ENCODE results near the gene PRKD1. TPM values are rescaled to one million over a fixed set of nuclear protein-coding genes. Genes with fewer than 3 reads are reported as not detected.
"Not testable (repeated sequence)": the region's sequence is repeated elsewhere in the genome, so short reads cannot be mapped to it uniquely, and the experiment has no call there.

PRKD1 gene
- total RNA-seq, 1 donor from 2014 or later: 13.5 TPM

GRCh38 chr14:29851397-29851796 lies 76.2 kb downstream of the PRKD1 start:
- no peak for DNase-seq (ENCODE audit: low read depth, low spot score)
- H3K36me3 Mint-ChIP-seq (ENCODE audit: low read depth): peaks cover 27% of the 10 kb centered on the region
- no peak overlapping the region for H3K4me3 Mint-ChIP-seq
- TF ChIP-seq CTCF (conservative IDR thresholded peaks at IDR 0.05): no peak
- H3K27ac Mint-ChIP-seq (ENCODE audit: unreplicated experiment): no peak overlapping the region
- peaks cover 19% of the 10 kb centered on the region for H3K9me3 Mint-ChIP-seq
- peaks cover 9% of the 10 kb centered on the region for H3K4me1 Mint-ChIP-seq
- no peaks in the 10 kb centered on the region for H3K27me3 Mint-ChIP-seq (ENCODE audit: low read depth)

GRCh38 chr14:29847056-29847380 lies 80.6 kb downstream of the PRKD1 start:
- no peak overlapping the region for H3K4me3 Mint-ChIP-seq
- DNase-seq (ENCODE audit: low read depth, low spot score): no peak
- no peak overlapping the region for H3K27ac Mint-ChIP-seq (ENCODE audit: unreplicated experiment)
- H3K9me3 Mint-ChIP-seq: peaks cover 4% of the 10 kb centered on the region
- peaks cover 7% of the 10 kb centered on the region for H3K36me3 Mint-ChIP-seq (ENCODE audit: low read depth)
- peaks cover 9% of the 10 kb centered on the region for H3K4me1 Mint-ChIP-seq
- TF ChIP-seq CTCF (conservative IDR thresholded peaks at IDR 0.05): no peak
- no peaks in the 10 kb centered on the region for H3K27me3 Mint-ChIP-seq (ENCODE audit: low read depth)

GRCh38 chr14:29846339-29847055 lies 81.2 kb downstream of the PRKD1 start:
- no peaks in the 10 kb centered on the region for H3K27me3 Mint-ChIP-seq (ENCODE audit: low read depth)
- no peaks in the 10 kb centered on the region for H3K9me3 Mint-ChIP-seq
- DNase-seq (ENCODE audit: low read depth, low spot score): no peak
- TF ChIP-seq CTCF (conservative IDR thresholded peaks at IDR 0.05): no peak
- no peak overlapping the region for H3K27ac Mint-ChIP-seq (ENCODE audit: unreplicated experiment)
- no peak overlapping the region for H3K4me3 Mint-ChIP-seq
- peaks cover 9% of the 10 kb centered on the region for H3K4me1 Mint-ChIP-seq
- peaks cover 4% of the 10 kb centered on the region for H3K36me3 Mint-ChIP-seq (ENCODE audit: low read depth)

- Mint-ChIP-seq H3K36me3 (ENCODE audit: low read depth) (peaks cover 16% of the 10 kb centered on the region), H3K27ac (ENCODE audit: unreplicated experiment) (no peak overlapping the region), H3K9me3 (peaks cover 10% of the 10 kb centered on the region), H3K27me3 (ENCODE audit: low read depth) (no peaks in the 10 kb centered on the region), H3K4me1 (peaks cover 9% of the 10 kb centered on the region), H3K4me3 (no peak overlapping the region)
- no peak for TF ChIP-seq CTCF (conservative IDR thresholded peaks at IDR 0.05)
- no peak for DNase-seq (ENCODE audit: low read depth, low spot score)
These were observed 83.7 kb downstream of the PRKD1 start for GRCh38 chr14:29843981-29844380.

- Mint-ChIP-seq H3K36me3 (ENCODE audit: low read depth) (peaks cover 19% of the 10 kb centered on the region), H3K27me3 (ENCODE audit: low read depth) (no peaks in the 10 kb centered on the region), H3K4me3 (no peak overlapping the region), H3K9me3 (peaks cover 14% of the 10 kb centered on the region), H3K27ac (ENCODE audit: unreplicated experiment) (no peak overlapping the region), H3K4me1 (no peaks in the 10 kb centered on the region)
- TF ChIP-seq CTCF (conservative IDR thresholded peaks at IDR 0.05): no peak
- DNase-seq (ENCODE audit: low read depth, low spot score): no peak
These were observed 85.4 kb downstream of the PRKD1 start for GRCh38 chr14:29842228-29842627.

- H3K4me1 Mint-ChIP-seq; H3K4me3 Mint-ChIP-seq; H3K27ac Mint-ChIP-seq (ENCODE audit: unreplicated experiment); DNase-seq (ENCODE audit: low read depth, low spot score); H3K27me3 Mint-ChIP-seq (ENCODE audit: low read depth): not testable (repeated sequence)
- peaks cover 23% of the 10 kb centered on the region for H3K36me3 Mint-ChIP-seq (ENCODE audit: low read depth)
- peaks cover 14% of the 10 kb centered on the region for H3K9me3 Mint-ChIP-seq
These were observed 87.2 kb downstream of the PRKD1 start for GRCh38 chr14:29840369-29840892.

GRCh38 chr14:29839691-29840090 lies 88.0 kb downstream of the PRKD1 start:
- DNase-seq (ENCODE audit: low read depth, low spot score): not testable (repeated sequence)
- Mint-ChIP-seq H3K36me3 (ENCODE audit: low read depth) (peaks cover 23% of the 10 kb centered on the region), H3K9me3 (peaks cover 14% of the 10 kb centered on the region)

More at GRCh38 chr14:29839691-29840090, 88.0 kb downstream of the PRKD1 start:
- H3K4me1 Mint-ChIP-seq; H3K27ac Mint-ChIP-seq (ENCODE audit: unreplicated experiment); H3K4me3 Mint-ChIP-seq; H3K27me3 Mint-ChIP-seq (ENCODE audit: low read depth): not testable (repeated sequence)

Measured in neural crest cell (in vitro differentiated cells).